HCT116 (cell line): ENCODE data around the gene CKAP4. TPM values are rescaled to one million over a fixed set of nuclear protein-coding genes. Genes with fewer than 3 reads are reported as not detected.

Experiments
- ATAC-seq: fragments of 200-7000 bp; cut with Tn5 transposase; 2 replicates; pipeline ENCODE4 v1.9.1; 2020; ENCODE audit warnings: mild to moderate bottlenecking, moderate library complexity
- BruUV-seq: library from RNA; stranded (reverse); fragments of 400-500 nt; replicated peaks from 2 replicates; lab custom pipeline; 2021; lab: Mats Ljungman, UMichigan
- CTCF ChIA-PET: fragments of 300-600 bp; sonication (Branson Sonifier 250); formaldehyde crosslinking; loops from one replicate; lab custom pipeline; 2021; ENCODE audit warnings: antibody characterized with exemption; lab: Charles Lee
- POLR2A ChIA-PET: fragments of 300-600, 350-600 bp; sonication (Branson Sonifier 250); formaldehyde crosslinking; loops from one replicate; lab custom pipeline; 2021; ENCODE audit warnings: antibody characterized with exemption; lab: Charles Lee
- RAD21 ChIA-PET, 2 experiments: fragments of 300-600 bp; sonication (Branson Sonifier 250); formaldehyde crosslinking; loops; one replicate each; lab custom pipeline; 2023; ENCODE audit warnings: low total read pairs in 2 of 2; ENCODE audit not compliant: uncharacterized antibody in 2 of 2, unreplicated experiment in 2 of 2, low non-redundant PET in 1 of 2; lab: Charles Lee
- DNase-seq: peaks from one replicate; pipeline ENCODE4 v3.0.0-alpha.2; 2010; ENCODE audit warnings: low read depth, low spot score
- H2AFZ ChIP-seq: fragments of 200-600 bp; shearing (Covaris generic), sonication (generic); 2 replicates; pipeline ENCODE4 v1.6.1; 2017; ENCODE audit warnings: low read depth, mixed run types, mixed read lengths, antibody characterized with exemption, low read length; ENCODE audit not compliant: poor library complexity, severe bottlenecking
- H3K27ac ChIP-seq: 2 replicates; pipeline ENCODE4 v1.5.1; 2012; ENCODE audit warnings: low read depth, low read length
- H3K27me3 ChIP-seq: fragments of 200-600 bp; sonication (generic); 2 replicates; pipeline ENCODE4 v1.6.1; 2016; ENCODE audit warnings: mixed run types, low read length, mixed read lengths; ENCODE audit not compliant: insufficient read depth
- H3K36me3 ChIP-seq, 2 experiments: fragments of 200-500 bp in 1 of 2; fragments of 200-600 bp in 1 of 2; sonication (Bioruptor generic) in 1 of 2; sonication (generic) in 1 of 2; 2 replicates each; pipeline versions ENCODE4 v1.5.1 to v1.6.1; 2014 to 2016; ENCODE audit warnings: low read length in 2 of 2, inconsistent platforms in 1 of 2, mixed read lengths in 1 of 2, mixed run types in 1 of 2; ENCODE audit not compliant: insufficient read depth in 2 of 2, control insufficient read depth in 1 of 2
- H3K4me1 ChIP-seq, 2 experiments: fragments of 200-600 bp in 1 of 2; sonication (generic) in 1 of 2; 2 replicates each; pipeline versions ENCODE4 v1.5.1 to v1.6.1; 2012 to 2017; ENCODE audit warnings: low read length in 2 of 2, inconsistent platforms in 1 of 2, mild to moderate bottlenecking in 1 of 2, mixed read lengths in 1 of 2, mixed run types in 1 of 2, moderate library complexity in 1 of 2; ENCODE audit not compliant: insufficient read depth in 2 of 2, control insufficient read depth in 1 of 2
- H3K4me2 ChIP-seq: fragments of 200-600 bp; sonication (generic); 2 replicates; pipeline ENCODE4 v1.6.1; 2017; ENCODE audit warnings: mixed run types, low read length, mixed read lengths
- H3K4me3 ChIP-seq, 2 experiments: fragments of 200-600 bp in 1 of 2; sonication (generic) in 1 of 2; replicated peaks in 1 of 2; 2 replicates each; pipeline ENCODE4 v1.5.1; 2011 to 2016; ENCODE audit warnings: low read length in 2 of 2, control low read depth in 1 of 2, low read depth in 1 of 2, mild to moderate bottlenecking in 1 of 2, mixed read lengths in 1 of 2, mixed run types in 1 of 2
- H3K79me2 ChIP-seq: fragments of 200-600 bp; sonication (generic); 2 replicates; pipeline ENCODE4 v1.6.1; 2017; ENCODE audit warnings: mild to moderate bottlenecking, mixed run types, low read length, moderate library complexity, mixed read lengths; ENCODE audit not compliant: insufficient read depth
- H3K9ac ChIP-seq: fragments of 200-600 bp; sonication (generic); 2 replicates; pipeline ENCODE4 v1.6.1; 2016; ENCODE audit warnings: low read length, mixed read lengths
- H3K9me2 ChIP-seq: fragments of 200-600 bp; sonication (generic), shearing (Covaris generic); 2 replicates; pipeline ENCODE4 v1.6.1; 2017; ENCODE audit warnings: mixed run types, mild to moderate bottlenecking, moderate library complexity; ENCODE audit not compliant: insufficient read depth
- H3K9me3 ChIP-seq, 2 experiments: fragments of 200-500 bp in 1 of 2; fragments of 200-600 bp in 1 of 2; sonication (Bioruptor generic) in 1 of 2; sonication (generic) in 1 of 2; 2 replicates each; pipeline ENCODE4 v1.6.1; 2014 to 2017; ENCODE audit warnings: low read length in 2 of 2, mixed read lengths in 2 of 2, inconsistent platforms in 1 of 2, low read depth in 1 of 2, mild to moderate bottlenecking in 1 of 2, mixed run types in 1 of 2, moderate library complexity in 1 of 2; ENCODE audit not compliant: control insufficient read depth in 1 of 2, insufficient read depth in 1 of 2
- H4K20me1 ChIP-seq: fragments of 200-600 bp; sonication (generic), shearing (Covaris generic); 2 replicates; pipeline ENCODE4 v1.6.1; 2017; ENCODE audit warnings: mixed run types, mild to moderate bottlenecking, moderate library complexity; ENCODE audit not compliant: insufficient read depth
- EZH2 ChIP-seq: fragments of 200-600 bp; sonication (generic); IDR thresholded peaks from 2 replicates; pipeline ENCODE4 v1.6.1; 2017; ENCODE audit warnings: antibody characterized with exemption, mixed run types
- POLR2AphosphoS5 ChIP-seq: IDR thresholded peaks from 2 replicates; pipeline ENCODE4 v1.6.1; 2011; ENCODE audit warnings: mild to moderate bottlenecking, low read depth, low read length, moderate library complexity
- SIN3A ChIP-seq: IDR thresholded peaks from 2 replicates; pipeline ENCODE4 v1.6.1; 2012; ENCODE audit warnings: low read depth
- SRF ChIP-seq: IDR thresholded peaks from 2 replicates; pipeline ENCODE4 v1.6.1; 2012; ENCODE audit warnings: low read depth
- intact Hi-C: fragments of 100-400 bp; cut with micrococcal nuclease; formaldehyde crosslinking; loops from 2 replicates; pipeline ENCODE4 v1.10.0; 2022
- total RNA-seq: library from RNA; stranded (reverse); gene quantifications from one replicate; pipeline ENCODE4 v1.2.1, GENCODE V29; 2021; ENCODE audit not compliant: unreplicated experiment
- TF ChIP-seq, protein P1 (sequence below): IDR thresholded peaks from 2 replicates; pipeline ENCODE4 v1.6.1; 2012
- TF ChIP-seq, protein P2 (sequence below), 3 experiments: fragments of 200-600 bp in 1 of 3; sonication (generic) in 1 of 3; IDR thresholded peaks in 2 of 3; conservative IDR thresholded peaks in 1 of 3; 2 replicates each; pipeline ENCODE4 v1.5.1; 2012 to 2017; ENCODE audit warnings: low read depth in 2 of 3, low read length in 2 of 3, antibody characterized with exemption in 1 of 3, borderline replicate concordance in 1 of 3, control low read depth in 1 of 3, mild to moderate bottlenecking in 1 of 3, mixed read lengths in 1 of 3, mixed run types in 1 of 3, moderate library complexity in 1 of 3; ENCODE audit not compliant: insufficient read depth in 1 of 3

The CKAP4 gene
- total RNA-seq, 1 experiment from 2014 or later: 45.9 TPM

DNA sequence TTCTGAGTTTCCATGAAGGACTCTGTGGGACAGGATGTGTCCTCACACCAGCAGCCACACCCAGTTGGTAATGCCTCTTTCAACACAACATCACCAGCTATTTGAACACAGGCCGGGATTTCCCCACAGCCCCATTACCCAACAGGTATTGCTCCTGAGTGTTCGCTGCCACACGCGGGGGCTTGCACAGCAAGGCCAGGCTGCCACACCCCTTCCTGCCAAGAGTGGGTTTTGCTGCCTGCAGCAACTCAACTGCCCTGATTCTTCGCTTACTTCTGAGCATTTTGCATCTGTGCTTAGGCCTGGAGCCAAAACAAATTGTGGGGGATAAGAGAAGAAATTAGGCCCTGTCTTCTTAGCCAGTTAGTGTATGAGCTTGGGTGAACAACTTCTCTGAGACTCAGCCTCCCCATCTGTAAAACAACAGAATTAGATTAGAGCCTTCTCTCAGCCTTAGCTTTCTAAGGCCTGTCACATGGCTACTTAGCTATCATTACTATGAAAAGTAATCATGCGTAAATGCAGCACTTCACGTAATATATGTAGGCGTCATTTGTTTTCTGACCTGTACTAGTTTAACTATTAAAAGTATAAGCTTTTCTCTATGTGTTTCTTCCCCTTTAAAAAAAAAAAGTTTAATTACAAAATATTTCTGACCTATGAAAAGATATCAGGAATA, 20.0 kb downstream of the CKAP4 start:
- H3K4me2 ChIP-seq: no peak overlapping the region
- no peaks in the 10 kb centered on the region for H3K9me3 ChIP-seq
- RAD21 ChIA-PET: interaction anchor here (0.9 to 2.2 kb wide), 3 partner anchors 54 to 691 kb away, joined by 3 to 10 read pairs (median 7); no protein-coding TSS in a partner anchor
- H3K9ac ChIP-seq: no peak overlapping the region
- intact Hi-C loops: loop anchor here (1.0 to 10.0 kb wide), 4 partner anchors 55 to 695 kb away; partner anchors contain the start of gene POLR3B
- DNase-seq (no peak), ATAC-seq (no peak)
- no peaks in the 10 kb centered on the region for H3K36me3 ChIP-seq
- H4K20me1 ChIP-seq: no peaks in the 10 kb centered on the region
- no peaks in the 10 kb centered on the region for H3K27me3 ChIP-seq
- CTCF ChIA-PET: interaction anchor here (1.0 to 3.8 kb wide), 7 partner anchors 52 to 691 kb away, joined by 3 to 38 read pairs (median 12); partner anchors contain the start of gene POLR3B
- no peak for TF ChIP-seq POLR2AphosphoS5
- TF ChIP-seq, protein P1, sequence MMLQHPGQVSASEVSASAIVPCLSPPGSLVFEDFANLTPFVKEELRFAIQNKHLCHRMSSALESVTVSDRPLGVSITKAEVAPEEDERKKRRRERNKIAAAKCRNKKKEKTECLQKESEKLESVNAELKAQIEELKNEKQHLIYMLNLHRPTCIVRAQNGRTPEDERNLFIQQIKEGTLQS: no peak
- TF ChIP-seq EZH2: no peak
- no peak for TF ChIP-seq SRF
- TF ChIP-seq SIN3A: no peak
- TF ChIP-seq, protein P2, sequence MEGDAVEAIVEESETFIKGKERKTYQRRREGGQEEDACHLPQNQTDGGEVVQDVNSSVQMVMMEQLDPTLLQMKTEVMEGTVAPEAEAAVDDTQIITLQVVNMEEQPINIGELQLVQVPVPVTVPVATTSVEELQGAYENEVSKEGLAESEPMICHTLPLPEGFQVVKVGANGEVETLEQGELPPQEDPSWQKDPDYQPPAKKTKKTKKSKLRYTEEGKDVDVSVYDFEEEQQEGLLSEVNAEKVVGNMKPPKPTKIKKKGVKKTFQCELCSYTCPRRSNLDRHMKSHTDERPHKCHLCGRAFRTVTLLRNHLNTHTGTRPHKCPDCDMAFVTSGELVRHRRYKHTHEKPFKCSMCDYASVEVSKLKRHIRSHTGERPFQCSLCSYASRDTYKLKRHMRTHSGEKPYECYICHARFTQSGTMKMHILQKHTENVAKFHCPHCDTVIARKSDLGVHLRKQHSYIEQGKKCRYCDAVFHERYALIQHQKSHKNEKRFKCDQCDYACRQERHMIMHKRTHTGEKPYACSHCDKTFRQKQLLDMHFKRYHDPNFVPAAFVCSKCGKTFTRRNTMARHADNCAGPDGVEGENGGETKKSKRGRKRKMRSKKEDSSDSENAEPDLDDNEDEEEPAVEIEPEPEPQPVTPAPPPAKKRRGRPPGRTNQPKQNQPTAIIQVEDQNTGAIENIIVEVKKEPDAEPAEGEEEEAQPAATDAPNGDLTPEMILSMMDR (IDR thresholded peaks at IDR 0.05 in 2 of 3, conservative IDR thresholded peaks at IDR 0.05 in 1 of 3; ENCODE audit: borderline replicate concordance in 1 of 3, insufficient read depth in 1 of 3, low read depth in 2 of 3, low read length in 2 of 3): no peak
- H3K4me3 ChIP-seq: no peak overlapping the region
- H3K79me2 ChIP-seq: no peaks in the 10 kb centered on the region
- H3K27ac ChIP-seq: no peak overlapping the region
- no peaks in the 10 kb centered on the region for H3K9me2 ChIP-seq
- POLR2A ChIA-PET: interaction anchor here (1.5 kb wide), 1 partner anchor 55 kb away, joined by 4 read pairs; no protein-coding TSS in a partner anchor
- BruUV-seq: no TSS peak
- no peaks in the 10 kb centered on the region for H3K4me1 ChIP-seq
- no peak overlapping the region for H2AFZ ChIP-seq
